Left ventricle myocardium inferior (tissue), 1 donor: ENCODE measurements around the gene SLC46A3. TPM values are rescaled to one million over a fixed set of nuclear protein-coding genes. Genes with fewer than 3 reads are reported as not detected.
"Not testable (repeated sequence)": the region's sequence is repeated elsewhere in the genome, so short reads cannot be mapped to it uniquely, and the experiment has no call there.

Source experiments
- DNase-seq: peaks from one replicate; pipeline ENCODE4 v3.0.0-alpha.2; 2020
- H3K27ac ChIP-seq: fragments of 200-600 bp; replicated peaks from 2 replicates; pipeline ENCODE4 v1.8.0; 2021
- H3K27me3 ChIP-seq: fragments of 200-600 bp; 2 replicates; pipeline ENCODE4 v1.8.0; 2021; ENCODE audit warnings: low read depth
- H3K36me3 ChIP-seq: fragments of 200-600 bp; 2 replicates; pipeline ENCODE4 v1.8.0; 2021
- H3K4me1 ChIP-seq: fragments of 200-600 bp; 2 replicates; pipeline ENCODE4 v1.8.0; 2021
- H3K4me3 ChIP-seq: fragments of 200-600 bp; 2 replicates; pipeline ENCODE4 v1.8.0; 2021; ENCODE audit warnings: mild to moderate bottlenecking, moderate library complexity
- H3K9me3 ChIP-seq: fragments of 200-600 bp; replicated peaks from 2 replicates; pipeline ENCODE4 v1.8.0; 2021
- intact Hi-C: fragments of 100-400 bp; cut with micrococcal nuclease; formaldehyde crosslinking; loops from one replicate; pipeline ENCODE4 v1.11.0; 2022
- total RNA-seq: library from RNA; stranded (reverse); fragmentation: NEBNext Ultra II Directional; extraction: Animal tissue kit (Norgen Biotek cat#: 25700); gene quantifications from one replicate; pipeline ENCODE4 v1.2.1, GENCODE V29; 2021
- TF ChIP-seq, protein P1 (sequence below): fragments of 200-600 bp; IDR thresholded peaks from 2 replicates; pipeline ENCODE4 v1.8.0; 2021; ENCODE audit warnings: antibody characterized with exemption, mild to moderate bottlenecking, borderline replicate concordance
- donor health status: DM: no; HTN: yes; CAD: no; lungs with severe emphysema.

SLC46A3 gene
- total RNA-seq, 1 donor from 2014 or later: 16.7 TPM

DNA sequence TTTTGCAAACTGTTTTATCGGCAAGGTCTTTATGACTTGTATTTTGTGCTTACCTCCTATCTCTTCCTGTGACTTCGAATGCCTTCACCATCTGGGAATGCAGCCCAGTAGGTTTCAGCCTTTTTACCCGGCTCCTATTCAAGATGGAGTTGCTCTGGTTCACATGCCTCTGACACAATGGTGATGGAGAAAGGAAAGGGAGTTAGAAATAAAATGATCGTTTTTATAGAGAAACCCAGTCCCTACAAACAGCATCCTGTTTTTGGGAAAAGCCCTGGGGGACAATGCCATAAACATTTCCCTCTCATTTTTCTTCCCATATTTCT lies 27.5 kb upstream of the SLC46A3 start:
- no peak for DNase-seq
- intact Hi-C loops: no loop called here
- no peaks in the 10 kb centered on the region for H3K9me3 ChIP-seq
- H3K27ac ChIP-seq: no peak overlapping the region
- TF ChIP-seq, protein P1, sequence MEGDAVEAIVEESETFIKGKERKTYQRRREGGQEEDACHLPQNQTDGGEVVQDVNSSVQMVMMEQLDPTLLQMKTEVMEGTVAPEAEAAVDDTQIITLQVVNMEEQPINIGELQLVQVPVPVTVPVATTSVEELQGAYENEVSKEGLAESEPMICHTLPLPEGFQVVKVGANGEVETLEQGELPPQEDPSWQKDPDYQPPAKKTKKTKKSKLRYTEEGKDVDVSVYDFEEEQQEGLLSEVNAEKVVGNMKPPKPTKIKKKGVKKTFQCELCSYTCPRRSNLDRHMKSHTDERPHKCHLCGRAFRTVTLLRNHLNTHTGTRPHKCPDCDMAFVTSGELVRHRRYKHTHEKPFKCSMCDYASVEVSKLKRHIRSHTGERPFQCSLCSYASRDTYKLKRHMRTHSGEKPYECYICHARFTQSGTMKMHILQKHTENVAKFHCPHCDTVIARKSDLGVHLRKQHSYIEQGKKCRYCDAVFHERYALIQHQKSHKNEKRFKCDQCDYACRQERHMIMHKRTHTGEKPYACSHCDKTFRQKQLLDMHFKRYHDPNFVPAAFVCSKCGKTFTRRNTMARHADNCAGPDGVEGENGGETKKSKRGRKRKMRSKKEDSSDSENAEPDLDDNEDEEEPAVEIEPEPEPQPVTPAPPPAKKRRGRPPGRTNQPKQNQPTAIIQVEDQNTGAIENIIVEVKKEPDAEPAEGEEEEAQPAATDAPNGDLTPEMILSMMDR: no peak
- H3K36me3 ChIP-seq: no peaks in the 10 kb centered on the region
- H3K4me1 ChIP-seq: peaks cover 12% of the 10 kb centered on the region
- no peak overlapping the region for H3K4me3 ChIP-seq
- no peaks in the 10 kb centered on the region for H3K27me3 ChIP-seq

DNA sequence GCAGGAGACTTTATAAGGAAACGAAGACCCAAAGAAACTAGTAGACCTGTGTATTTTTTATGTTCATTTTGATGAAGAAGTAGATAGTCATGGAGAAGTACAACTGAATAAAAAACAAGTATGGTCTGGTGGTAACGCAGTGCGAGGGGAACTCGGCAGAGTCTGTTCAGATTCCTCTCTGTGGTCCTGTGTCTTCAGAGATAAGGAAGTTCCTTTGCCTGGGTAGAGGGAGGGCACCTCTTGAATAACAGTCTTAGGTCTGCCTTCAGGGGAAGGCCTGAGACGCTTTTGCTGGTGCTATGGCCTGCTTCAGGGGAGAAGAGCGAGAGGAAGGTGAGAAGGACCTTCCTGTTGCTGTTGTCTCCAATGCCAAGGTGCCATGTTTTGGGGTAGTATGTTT lies 25.9 kb upstream of the SLC46A3 start:
- Histone ChIP-seq H3K36me3 (no peaks in the 10 kb centered on the region), H3K4me3 (no peak overlapping the region), H3K27ac (peak overlapping the region; percentile 39), H3K9me3 (no peaks in the 10 kb centered on the region), H3K27me3 (no peaks in the 10 kb centered on the region), H3K4me1 (no peaks in the 10 kb centered on the region)
- intact Hi-C loops: no loop called here
- TF ChIP-seq, protein P1: no peak
- DNase-seq: no peak

DNA sequence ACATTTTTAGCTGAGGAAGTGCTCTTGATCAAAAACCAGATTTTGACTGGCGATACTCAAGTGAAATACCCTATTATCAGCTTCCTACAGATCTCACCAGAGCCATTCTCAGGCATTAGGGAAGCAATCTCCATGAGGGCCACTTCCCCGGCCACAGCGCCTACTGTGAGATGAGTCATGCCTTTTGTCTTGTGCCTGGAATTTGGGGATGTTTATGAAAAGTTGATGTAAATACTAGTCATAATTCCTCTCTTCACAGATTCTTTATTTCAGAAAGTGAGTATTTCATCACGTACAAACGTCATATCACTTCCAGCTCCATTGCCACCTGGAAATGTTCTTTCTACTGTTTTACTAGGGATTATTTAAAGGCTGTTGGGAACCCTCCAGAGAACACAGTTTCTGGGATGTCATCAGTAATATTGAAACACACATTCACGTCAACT lies 25.3 kb upstream of the SLC46A3 start:
- H3K36me3 ChIP-seq: no peaks in the 10 kb centered on the region
- no peak for DNase-seq

DNA sequence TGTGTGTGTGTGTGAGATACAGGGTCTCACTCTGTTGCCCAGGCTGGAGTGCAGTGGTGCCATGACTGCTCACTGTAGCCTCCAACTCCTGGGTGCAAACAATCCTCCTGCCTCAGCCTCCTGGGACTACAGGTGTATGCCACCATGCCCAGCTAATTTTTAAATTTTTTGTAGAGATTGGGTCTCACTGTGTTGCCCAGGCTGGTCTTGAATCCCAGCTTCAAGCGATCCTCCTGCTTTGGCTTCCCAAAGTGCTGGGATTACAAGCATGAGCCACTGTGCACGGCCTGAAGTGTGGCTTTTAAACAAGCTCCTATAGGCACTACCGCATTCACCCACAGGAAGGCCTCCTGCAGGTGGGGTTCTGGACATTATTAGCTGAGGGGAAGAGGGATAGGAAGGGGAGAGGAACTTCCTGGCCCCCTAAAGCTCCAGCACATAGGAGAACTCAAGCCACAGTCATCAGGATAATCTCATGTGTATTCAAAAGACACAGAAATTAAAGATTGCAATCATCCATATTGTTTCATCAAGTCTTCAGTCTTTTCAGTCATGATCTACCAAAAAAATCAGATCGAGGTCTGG lies 24.8 kb upstream of the SLC46A3 start:
- no peaks in the 10 kb centered on the region for H3K9me3 ChIP-seq
- no peak for DNase-seq
- no peaks in the 10 kb centered on the region for H3K36me3 ChIP-seq
- TF ChIP-seq, protein P1: no peak
- H3K4me1 ChIP-seq: no peaks in the 10 kb centered on the region
- intact Hi-C loops: no loop called here
- no peak overlapping the region for H3K4me3 ChIP-seq
- no peak overlapping the region for H3K27ac ChIP-seq
- H3K27me3 ChIP-seq: no peaks in the 10 kb centered on the region

More for the DNA sequence above, 25.3 kb upstream of the SLC46A3 start:
- H3K9me3 ChIP-seq: no peaks in the 10 kb centered on the region
- intact Hi-C loops: no loop called here
- no peaks in the 10 kb centered on the region for H3K27me3 ChIP-seq
- no peaks in the 10 kb centered on the region for H3K4me1 ChIP-seq
- H3K4me3 ChIP-seq: no peak overlapping the region
- H3K27ac ChIP-seq: peak overlapping the region; percentile 39
- TF ChIP-seq, protein P1: no peak

DNA sequence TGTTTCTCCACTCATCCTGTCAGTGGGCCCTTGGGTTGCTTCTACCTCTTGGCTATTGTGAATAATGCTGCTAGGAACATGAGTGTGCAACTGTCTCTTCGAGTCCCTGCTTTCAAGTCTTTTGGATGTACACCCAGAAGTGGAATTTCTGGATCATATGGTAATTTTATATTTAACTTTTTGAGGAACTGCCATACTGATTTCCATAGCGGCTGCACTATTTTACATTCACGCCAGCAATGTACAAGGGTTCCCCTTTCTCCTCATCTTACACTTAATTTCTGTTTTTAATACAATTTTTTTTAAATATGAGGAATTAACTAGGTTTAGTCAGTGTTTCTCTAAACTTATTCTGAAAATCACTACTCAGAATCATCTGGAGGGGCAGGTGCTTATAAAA lies 24.2 kb upstream of the SLC46A3 start:
- no peak overlapping the region for H3K4me3 ChIP-seq
- TF ChIP-seq, protein P1: no peak
- intact Hi-C loops: no loop called here
- no peaks in the 10 kb centered on the region for H3K27me3 ChIP-seq
- no peaks in the 10 kb centered on the region for H3K4me1 ChIP-seq
- no peaks in the 10 kb centered on the region for H3K36me3 ChIP-seq
- no peak for DNase-seq
- H3K9me3 ChIP-seq: no peaks in the 10 kb centered on the region
- H3K27ac ChIP-seq: no peak overlapping the region

DNA sequence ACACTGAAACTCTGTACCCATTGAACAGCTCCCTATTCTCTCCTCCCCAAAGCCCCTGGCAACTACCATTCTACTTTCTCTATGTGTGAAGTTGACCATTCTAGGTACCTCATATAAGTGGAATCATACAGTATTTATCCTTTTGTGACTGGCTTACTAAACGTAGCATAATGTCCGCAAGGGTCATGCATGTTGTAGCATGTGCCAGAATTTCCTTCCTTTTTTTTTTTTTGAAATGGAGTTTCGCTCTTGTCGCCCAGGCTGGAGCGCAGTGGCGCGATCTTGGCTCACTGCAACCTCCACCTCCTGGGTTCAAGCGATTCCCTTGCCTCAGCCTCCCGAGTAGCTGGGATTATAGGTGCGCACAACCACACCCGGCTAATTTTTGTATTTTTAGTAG lies 23.7 kb upstream of the SLC46A3 start:
- H3K9me3 ChIP-seq, H3K4me3 ChIP-seq, H3K27me3 ChIP-seq, H3K36me3 ChIP-seq, H3K4me1 ChIP-seq, H3K27ac ChIP-seq, DNase-seq, intact Hi-C loops: not testable (repeated sequence)
